ENCODE data around the gene TMEM255B. TPM values are rescaled to one million over a fixed set of nuclear protein-coding genes. Genes with fewer than 3 reads are reported as not detected.

Gene TMEM255B
- total and polyA plus RNA-seq, 2 donors (not counting 3 experiments of a cell fraction or from before 2014, with no cell fraction given): 105 to 121 TPM

DNA sequence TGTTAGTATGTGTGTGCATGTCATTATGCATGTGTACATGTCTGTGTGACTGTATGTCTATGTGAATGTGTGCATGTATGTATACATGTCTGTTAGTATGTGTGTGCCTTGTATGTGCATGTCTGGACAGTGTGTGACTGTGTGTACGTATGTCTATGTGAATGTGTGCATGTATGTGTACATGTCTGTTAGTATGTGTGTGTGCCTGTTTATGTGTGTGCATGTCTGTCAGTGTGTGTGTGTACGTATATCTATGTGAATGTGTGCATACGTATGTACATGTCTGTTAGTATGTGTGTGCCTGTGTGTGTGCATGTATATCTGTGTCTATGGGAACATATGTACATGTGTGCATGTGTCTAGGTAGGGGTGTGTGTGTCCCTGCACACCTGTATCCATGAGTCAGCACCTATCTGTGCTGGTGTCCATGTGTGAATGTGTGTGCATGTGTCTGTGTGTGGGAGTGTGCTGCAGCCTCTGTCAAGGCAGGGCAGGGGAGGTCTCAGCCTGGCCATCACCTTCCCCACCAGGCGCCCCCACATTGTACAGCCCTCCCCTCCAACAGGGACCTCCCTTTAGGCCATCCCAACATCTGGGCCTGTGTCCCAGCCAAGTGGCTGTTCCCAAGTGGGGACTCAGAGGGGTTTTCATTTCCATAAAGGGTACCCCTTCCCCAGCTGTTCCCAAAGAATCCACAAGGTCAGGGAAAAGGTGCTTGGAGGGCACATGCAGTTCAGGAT, 100.5 kb downstream of the TMEM255B start:
- no peak overlapping the region for H3K4me3 ChIP-seq (replicated peaks in 1 of 3; ENCODE audit: insufficient read depth in 1 of 3, low read depth in 1 of 3, low read length in 3 of 3)
- FAIRE-seq (no peak), DNase-seq (ENCODE audit: low read depth, low spot score) (no peak)
- CTCF ChIA-PET: no interaction called here
- no peak overlapping the region for H3K9ac ChIP-seq (replicated peaks; ENCODE audit: extremely low read depth, insufficient read depth, low read length)
- no peaks in the 10 kb centered on the region for H4K20me1 ChIP-seq (replicated peaks; ENCODE audit: control insufficient read depth, extremely low read depth, insufficient read depth, low read length)
- POLR2A ChIA-PET: no interaction called here
- no peak overlapping the region for H2AFZ ChIP-seq (ENCODE audit: low read depth, low read length)
- dilution Hi-C loops (cut with MboI; ENCODE audit: extremely low pct_ligation_motif_present, low sequenced_read_pairs): no loop called here
- no peaks in the 10 kb centered on the region for H3K9me3 ChIP-seq (replicated peaks; ENCODE audit: control insufficient read depth, insufficient read depth, low read length)
- TF ChIP-seq FOS (IDR thresholded peaks at IDR 0.05; ENCODE audit: borderline replicate concordance, insufficient read depth, low read length): no peak
- no peak for TF ChIP-seq MYC (IDR thresholded peaks at IDR 0.05; ENCODE audit: low read depth, low read length)
- TF ChIP-seq, protein P1, sequence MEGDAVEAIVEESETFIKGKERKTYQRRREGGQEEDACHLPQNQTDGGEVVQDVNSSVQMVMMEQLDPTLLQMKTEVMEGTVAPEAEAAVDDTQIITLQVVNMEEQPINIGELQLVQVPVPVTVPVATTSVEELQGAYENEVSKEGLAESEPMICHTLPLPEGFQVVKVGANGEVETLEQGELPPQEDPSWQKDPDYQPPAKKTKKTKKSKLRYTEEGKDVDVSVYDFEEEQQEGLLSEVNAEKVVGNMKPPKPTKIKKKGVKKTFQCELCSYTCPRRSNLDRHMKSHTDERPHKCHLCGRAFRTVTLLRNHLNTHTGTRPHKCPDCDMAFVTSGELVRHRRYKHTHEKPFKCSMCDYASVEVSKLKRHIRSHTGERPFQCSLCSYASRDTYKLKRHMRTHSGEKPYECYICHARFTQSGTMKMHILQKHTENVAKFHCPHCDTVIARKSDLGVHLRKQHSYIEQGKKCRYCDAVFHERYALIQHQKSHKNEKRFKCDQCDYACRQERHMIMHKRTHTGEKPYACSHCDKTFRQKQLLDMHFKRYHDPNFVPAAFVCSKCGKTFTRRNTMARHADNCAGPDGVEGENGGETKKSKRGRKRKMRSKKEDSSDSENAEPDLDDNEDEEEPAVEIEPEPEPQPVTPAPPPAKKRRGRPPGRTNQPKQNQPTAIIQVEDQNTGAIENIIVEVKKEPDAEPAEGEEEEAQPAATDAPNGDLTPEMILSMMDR (IDR thresholded peaks at IDR 0.05; ENCODE audit: extremely low read depth in 1 of 2, insufficient read depth in 1 of 2, low read depth in 1 of 2, low read length in 2 of 2): no peak
- no peak for TF ChIP-seq GATA2 (IDR thresholded peaks at IDR 0.05; ENCODE audit: insufficient read depth, insufficient read length, low read depth, low read length)
- no peak for TF ChIP-seq JUN (IDR thresholded peaks at IDR 0.05; ENCODE audit: borderline replicate concordance, insufficient read depth, insufficient read length, low read depth)
- no peak for TF ChIP-seq EZH2 (IDR thresholded peaks at IDR 0.05; ENCODE audit: borderline replicate concordance, low read depth, low read length, severe bottlenecking)
- TF ChIP-seq, protein P2, sequence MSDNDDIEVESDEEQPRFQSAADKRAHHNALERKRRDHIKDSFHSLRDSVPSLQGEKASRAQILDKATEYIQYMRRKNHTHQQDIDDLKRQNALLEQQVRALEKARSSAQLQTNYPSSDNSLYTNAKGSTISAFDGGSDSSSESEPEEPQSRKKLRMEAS (IDR thresholded peaks at IDR 0.05; ENCODE audit: insufficient read depth, insufficient read length): no peak
- no peak for TF ChIP-seq POLR2AphosphoS5 (IDR thresholded peaks at IDR 0.05; ENCODE audit: insufficient read depth, low read depth, low read length)
- TF ChIP-seq POLR2A (IDR thresholded peaks at IDR 0.05; ENCODE audit: low read depth, low read length): no peak
- no peak overlapping the region for H3K4me2 ChIP-seq (ENCODE audit: insufficient read depth, low read length)
- intact Hi-C loops (cut with micrococcal nuclease): loop anchor here (5.0 kb wide), 1 partner anchor 78 kb away; no protein-coding TSS in a partner anchor
- no peaks in the 10 kb centered on the region for H3K9me1 ChIP-seq (replicated peaks; ENCODE audit: control insufficient read depth, extremely low read depth, insufficient read depth, low read length)
- no peaks in the 10 kb centered on the region for H3K36me3 ChIP-seq (ENCODE audit: control insufficient read depth in 2 of 2, extremely low read depth in 1 of 2, insufficient read depth in 2 of 2, low read length in 2 of 2)
- H3K27ac ChIP-seq (ENCODE audit: insufficient read depth, low read depth, low read length): no peak overlapping the region
- peaks cover 9% of the 10 kb centered on the region for H3K4me1 ChIP-seq (ENCODE audit: control insufficient read depth, extremely low read depth, insufficient read depth, low read length)
- H3K27me3 ChIP-seq (ENCODE audit: control insufficient read depth in 2 of 2, insufficient read depth in 2 of 2, low read length in 2 of 2): peaks cover 0 to 2% of the 10 kb centered on the region in 2 experiments
- no peaks in the 10 kb centered on the region for H3K79me2 ChIP-seq (ENCODE audit: control insufficient read depth, insufficient read depth, low read length)
- no TSS peak for BruUV-seq (replicated peaks)
